Limb (tissue), 2 donors: ENCODE results near the gene OARD1.
A peak's percentile ranks its signal among the peaks of the same experiment; 100 is the strongest.

Experiments
- DNase-seq, 2 donors: peaks; one replicate each; pipeline ENCODE4 v3.0.0-alpha.2; 2016; ENCODE audit errors: extremely low spot score in 2 of 2

OARD1 gene

DNA sequence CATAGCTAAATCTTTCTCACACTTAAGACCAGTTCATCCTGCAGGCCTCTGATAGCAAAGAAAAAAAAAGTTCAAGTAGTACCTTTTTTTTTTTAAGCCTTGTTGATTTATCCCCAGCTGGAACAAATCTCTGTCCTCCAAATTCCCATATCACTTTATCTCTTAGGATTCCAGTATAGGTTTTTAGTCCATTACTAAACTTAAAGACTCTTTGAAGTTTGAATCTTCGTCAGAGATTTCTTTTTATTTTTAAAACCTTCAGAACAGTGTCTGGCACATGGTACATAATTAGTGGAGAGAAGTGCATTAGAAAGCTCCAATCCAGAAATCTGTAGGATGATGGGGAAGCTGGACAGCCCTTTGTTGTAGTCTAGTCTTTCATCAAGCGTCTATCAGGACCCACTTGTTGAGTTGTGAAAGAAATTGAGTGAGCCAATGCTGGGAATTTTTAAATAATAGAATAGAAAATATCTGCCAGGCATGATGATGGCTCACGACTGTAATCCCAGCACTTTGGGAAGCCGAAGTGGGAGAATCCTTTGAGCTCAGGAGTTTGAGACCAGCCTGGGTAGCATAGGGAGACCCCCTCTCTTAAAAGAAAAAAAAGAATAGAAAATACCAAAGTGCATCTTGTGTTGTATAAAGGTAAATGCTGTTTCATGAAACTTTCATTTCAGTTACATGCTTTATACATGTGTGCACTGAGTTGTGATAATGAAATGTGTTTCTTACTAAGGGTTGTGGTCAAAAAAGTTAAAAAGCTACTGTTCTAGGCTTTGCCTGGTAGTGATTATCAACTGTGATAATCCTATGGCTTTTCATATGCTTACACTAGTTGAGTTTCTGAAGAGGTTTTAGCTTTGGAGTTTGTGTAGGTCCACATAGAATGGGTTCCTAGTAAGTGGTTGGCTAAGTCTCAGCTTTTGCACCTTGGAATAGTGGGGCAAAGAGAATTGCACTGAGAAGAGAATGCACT lies 3.8 kb upstream of the OARD1 start:
- DNase-seq, result no peak

DNA sequence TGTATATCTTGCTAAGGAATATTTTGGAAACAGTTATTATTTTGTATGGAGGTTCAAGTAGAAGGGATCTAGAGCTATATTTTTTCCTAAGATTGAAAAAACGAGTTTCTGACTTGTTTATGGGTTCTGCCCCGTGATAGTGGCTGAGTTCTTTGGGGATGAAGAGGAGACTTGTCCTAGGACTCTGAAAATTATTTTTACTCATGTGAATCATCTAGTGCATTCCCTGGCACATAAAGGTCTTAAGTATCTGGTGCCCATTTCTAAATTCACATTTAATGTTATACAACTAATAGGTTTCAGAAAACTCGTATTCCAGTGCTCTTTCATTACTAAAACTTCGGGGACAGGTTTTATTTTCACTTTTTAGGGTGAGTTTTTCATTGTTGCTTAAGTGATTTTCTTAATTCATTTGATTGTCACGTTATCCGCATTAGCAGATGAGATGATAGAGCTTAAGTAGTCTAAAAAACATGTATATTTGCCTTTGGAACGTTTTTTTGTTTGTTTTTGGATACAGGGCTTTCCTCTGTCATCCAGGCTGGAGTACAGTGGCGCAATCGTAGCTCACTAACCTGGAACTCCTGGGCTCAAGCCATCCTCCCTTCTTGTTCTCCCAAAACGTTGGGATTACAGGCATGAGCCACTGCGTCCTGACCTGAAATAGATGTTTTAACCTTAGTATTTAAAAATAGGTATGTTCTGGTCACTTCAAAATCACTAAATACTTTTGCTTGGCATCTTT lies 2.7 kb upstream of the OARD1 start:
- no peak for DNase-seq

DNA sequence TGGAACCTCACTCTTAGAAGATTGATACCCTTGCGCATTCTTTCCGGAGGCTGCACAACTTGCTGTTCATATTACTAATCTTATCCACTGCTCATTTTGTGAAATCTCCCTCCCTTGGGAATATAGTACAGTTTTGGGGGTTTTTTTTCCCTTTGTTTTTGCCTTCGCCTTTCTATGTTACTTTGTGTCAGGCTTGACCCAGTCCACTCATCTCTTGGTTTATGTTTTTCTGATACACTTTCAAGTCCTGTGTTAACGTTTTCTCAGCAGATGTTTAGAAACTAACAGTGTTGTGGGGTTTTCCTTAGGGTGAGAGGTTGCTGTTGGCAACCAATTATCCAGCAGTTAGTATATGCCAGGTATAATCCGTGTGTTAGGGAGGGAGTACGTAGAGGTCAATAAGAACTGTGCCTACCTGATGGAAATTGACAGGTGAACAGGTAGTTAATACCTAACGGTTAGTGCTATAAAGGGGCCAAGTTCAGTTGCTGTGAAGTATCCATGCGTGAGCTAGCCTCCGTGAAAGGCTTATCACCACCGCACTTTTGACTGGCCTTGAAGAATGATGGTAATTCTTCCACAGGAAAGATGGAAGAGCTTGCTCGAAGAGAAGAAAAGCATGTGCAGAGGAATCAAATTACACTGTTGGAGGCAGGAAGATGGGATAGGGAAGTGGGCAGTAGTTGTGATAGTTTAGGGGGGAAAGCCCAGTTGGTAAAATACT lies 2.0 kb upstream of the OARD1 start:
- peak in 1 of 2 donors; percentile 13 for DNase-seq

DNA sequence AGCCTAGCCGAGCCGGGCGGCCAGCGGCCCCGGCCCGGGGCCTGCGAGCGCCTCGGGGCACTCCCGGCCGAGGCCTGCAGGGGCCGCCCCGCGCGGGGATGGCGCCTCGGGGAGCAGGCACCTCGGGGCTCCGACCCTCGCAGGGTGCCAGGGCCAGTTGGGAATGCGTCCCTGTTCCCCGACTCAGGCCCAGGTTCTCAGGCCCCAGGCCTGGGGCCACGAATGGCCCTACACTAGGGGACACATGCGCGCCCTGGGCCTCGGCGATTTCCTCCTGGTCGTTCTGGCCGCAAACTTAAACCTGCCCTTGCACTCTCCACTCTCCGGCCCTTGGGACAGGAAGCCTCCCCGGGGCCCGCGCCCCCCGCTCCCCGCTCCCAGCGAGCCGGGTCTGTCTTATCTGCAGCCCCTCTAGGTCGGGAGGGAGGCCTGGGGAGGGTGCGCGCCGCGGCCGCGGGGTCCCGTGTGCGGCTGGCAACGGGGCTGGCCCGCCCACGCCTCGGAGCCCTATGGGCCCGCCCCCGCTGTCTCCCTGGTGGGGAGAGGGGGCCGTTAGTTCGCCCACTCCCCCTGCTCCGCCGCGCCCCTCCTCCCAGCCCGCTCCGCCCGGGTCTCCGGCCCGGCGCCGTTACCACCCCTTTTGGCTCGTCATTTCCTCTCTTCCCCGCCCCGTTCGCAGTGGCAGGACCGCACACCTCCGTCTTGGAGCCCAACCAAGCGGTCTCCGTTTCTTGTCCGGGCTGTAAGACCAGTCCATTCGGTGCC lies 1.2 kb upstream of the OARD1 start:
- DNase-seq, result peak; percentile 78 to 93

DNA sequence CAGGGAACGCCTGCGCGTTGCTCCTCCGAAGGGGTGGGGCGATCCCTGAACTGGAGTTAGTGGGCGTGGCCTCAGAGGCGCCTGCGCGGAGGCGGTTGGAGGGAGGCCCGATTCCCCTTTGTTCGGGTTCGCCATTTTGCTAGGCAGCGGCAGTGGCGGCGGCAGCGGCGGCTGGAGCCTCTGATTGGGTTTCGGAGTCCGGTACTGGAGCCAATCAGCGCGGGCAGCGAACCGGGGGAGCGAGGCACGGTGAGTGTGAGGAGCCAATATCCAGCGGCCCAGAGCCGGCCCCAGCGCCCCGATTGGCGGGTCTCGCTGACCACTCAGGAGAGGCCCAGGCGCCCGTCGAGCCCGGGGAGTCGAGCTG lies 663 bp upstream of the OARD1 start, which contains the start of gene NFYA:
Gene NFYA (plus strand): TSS at position 139 of the 367 bp plus-strand sequence. CDS start 6,116 bp downstream, outside the sequence.
- no peak for DNase-seq

DNA sequence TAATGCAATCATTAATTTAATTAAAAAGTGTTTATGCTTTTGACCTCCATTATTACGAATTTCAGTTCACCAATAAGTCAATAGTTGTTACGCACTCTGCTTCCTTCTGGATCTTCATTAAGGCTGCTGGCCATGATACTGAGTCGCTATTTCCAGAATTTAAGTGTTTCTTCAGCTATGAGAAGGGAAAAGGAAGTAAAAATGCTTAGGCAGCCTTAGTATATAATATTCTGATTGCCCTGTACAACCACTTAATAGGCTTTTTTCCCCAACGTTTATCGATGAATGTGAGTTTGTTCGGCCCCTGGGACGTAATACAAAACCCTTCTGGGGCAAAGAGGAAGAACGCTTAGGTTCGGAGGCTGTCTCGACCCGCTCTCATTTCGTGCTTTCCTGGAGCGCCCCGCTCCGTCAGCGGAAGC lies 644 bp downstream of the OARD1 start:
- DNase-seq, result peak in 1 of 2 donors; percentile 86

DNA sequence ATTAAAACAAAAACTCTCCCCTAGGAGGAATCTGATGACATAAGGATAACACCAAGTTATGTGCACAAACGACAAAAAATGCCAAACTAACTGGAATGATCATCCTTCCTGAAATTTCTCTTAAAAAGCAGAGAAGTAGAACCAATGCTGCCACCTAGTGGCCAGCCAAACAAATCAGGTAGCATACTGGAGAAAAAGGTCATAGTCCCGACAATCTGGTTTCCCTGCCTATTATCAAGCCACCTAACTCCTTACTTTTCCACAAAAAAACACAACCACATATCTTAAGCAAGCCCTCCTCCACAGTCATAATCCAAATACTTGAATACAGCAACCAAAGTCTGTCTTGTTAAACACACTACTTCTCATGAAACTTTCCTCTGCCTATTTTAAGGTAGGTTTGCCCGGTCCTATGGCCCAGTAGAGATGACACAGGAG lies 5.3 kb downstream of the OARD1 start:
- DNase-seq, result peak; percentile 78

DNA sequence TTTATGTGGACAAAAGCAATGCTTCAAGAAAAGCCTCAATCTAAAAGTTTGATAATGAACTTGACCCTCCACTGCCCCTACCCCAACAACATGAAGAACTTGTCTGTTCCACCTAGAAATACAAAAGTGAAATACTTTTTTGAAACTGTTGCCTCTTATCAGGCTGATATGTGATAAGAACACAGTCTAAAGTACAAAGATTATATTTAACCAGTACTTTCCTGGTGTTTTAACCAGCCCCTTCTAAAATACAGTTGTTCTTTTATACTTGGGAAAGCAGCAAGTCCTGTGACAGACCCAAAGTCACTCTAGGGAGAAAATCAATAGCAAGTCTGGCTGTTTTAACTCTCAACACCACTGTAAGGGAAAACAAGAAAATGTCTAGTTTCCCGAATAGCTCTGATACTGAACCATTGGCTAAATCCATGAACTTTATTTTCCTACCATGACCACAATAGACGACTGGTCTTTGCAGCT lies 6.6 kb downstream of the OARD1 start:
- no peak for DNase-seq

DNA sequence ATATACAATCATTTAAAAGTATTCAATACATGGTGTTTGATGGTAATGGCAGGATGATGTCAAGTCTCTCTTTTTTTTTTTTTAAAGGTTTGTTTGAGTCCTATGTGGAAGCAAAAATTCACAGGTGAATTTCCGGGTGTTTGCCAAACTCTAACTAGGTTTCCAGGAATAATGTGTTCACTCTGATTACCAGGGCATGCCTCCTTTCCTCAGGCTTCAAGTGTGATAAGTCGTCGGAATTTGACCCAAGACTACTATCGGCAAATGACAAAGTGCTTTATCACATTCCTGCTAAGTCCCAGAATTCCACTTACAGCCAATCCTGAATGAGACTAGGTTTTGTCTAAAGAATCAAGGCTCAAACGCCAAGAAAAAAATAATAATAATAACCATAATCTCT lies 7.3 kb downstream of the OARD1 start:
- no peak for DNase-seq

DNA sequence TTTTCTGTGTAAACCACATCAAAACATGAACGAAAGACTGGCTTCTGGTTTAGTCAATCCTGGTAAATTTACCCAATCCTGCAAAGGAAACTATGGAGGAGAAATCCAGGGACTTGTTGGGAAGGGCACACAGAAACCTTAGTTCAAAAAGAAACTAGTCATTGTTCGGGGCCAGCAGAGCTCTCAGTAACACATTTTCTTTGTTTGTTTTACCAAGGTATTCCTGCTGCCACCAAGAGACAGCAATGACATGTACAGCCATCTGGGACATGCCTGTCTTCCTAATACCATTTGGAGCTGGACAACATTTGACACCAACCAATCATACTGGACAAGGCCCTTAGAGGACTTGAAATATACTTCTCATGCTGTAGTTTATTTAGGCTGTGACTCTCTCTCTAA lies 8.3 kb downstream of the OARD1 start:
- no peak for DNase-seq

DNA sequence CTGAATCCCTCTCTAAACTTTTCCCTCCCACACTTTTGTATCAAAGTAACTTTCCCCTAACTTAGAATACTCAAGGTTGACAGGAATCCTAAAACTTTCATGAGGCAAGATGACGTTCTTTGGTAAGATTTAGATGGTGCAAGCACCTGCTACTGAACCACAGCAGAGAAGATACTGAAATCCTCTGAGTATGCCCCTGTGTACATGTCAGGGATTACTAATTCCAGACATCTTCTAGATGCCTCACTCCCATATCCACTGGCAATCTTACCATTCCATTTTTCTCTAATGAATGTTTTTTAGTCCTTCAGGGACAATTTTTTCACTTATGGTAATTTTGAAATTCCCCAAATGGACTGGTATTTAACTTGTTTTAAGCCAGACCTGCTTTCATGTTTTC lies 10.1 kb downstream of the OARD1 start:
- no peak for DNase-seq

DNA sequence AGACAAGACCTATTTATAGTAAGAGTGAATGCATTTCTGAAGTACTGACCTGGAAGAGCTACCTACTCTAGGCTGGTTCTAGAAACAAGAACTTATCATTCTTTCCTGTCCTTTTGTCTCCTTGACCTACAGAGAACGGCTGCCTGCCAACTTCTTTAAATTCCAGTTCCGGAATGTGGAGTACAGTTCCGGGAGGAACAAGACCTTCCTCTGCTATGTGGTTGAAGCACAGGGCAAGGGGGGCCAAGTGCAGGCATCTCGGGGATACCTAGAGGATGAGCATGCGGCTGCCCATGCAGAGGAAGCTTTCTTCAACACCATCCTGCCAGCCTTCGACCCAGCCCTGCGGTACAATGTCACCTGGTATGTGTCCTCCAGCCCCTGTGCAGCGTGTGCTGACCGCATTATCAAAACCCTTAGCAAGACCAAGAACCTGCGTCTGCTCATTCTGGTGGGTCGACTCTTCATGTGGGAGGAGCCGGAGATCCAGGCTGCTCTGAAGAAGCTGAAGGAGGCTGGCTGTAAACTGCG lies 10.9 kb downstream of the OARD1 start:
- no peak for DNase-seq

DNA sequence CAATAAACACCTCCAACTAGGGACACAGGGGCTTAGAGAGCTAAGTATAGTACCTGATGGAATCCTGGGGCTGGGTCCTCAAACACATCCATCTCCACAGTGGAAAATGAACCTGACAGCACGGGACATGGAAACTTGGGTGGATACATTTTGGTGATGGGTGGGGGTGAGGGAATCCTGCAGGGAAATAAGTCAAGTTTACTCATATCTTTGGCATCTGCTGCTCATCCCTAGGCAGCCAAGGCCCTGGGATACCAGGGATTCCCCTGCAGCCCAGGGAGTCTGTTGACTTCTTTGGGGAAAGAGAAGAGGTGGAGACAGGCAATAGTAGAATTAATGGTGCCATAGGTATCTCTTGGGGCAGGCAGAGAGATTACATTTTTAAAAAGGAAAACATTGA lies 12.6 kb downstream of the OARD1 start:
- DNase-seq, result no peak

DNA sequence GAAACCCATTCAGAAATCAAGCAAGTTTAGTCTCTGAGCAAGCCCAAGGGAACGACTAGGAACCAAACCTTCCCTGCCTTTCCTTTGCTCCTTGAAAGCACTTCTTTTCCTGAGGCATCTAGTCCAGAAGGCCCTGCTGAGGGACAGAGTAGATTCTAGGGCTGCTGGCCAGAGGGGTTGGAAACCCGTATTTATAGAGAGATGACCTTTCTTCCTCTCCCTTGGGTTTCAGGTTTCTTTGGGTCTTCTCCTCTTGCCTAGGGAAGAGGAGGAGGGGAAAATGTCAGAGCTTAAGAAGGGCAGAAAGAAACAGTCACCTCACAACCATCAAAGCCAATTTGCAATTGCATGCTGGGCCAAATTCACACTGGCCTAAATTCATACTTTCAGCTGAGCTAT lies 13.4 kb downstream of the OARD1 start:
- no peak for DNase-seq

DNA sequence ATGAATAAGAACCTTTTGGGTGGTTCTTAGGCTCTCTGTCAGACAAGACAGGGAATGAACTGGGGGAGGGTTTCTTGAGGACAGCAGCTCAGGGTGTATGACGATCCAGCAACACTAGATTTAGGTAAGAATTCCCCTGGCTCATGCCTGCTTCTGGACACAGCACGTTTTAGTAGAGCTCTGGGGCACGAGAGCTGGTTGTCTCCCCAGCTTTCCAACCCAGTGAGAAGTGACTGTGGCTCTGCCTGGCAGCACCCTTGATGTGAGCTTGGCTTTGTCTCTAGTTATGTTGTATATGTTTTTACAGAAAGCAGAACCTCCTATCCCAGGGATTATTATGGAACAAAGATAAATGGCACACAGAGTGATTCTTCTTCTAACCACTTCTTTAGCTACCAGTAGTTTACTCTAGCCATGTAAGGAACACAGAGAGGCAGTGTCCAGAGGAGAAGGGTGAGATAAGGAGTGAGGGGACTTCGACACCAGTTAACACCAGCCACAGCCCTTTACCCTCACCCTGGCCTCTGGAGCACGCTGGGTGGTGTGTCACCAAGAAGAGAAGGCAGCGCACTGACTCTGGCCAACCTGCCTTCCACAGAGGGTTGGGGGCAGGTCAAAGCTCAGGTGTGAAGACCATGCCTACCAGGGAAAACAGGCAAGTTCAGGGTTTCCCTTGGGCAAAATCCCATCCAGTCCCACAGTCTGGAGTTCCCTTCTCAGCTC lies 15.2 kb downstream of the OARD1 start:
- no peak for DNase-seq

DNA sequence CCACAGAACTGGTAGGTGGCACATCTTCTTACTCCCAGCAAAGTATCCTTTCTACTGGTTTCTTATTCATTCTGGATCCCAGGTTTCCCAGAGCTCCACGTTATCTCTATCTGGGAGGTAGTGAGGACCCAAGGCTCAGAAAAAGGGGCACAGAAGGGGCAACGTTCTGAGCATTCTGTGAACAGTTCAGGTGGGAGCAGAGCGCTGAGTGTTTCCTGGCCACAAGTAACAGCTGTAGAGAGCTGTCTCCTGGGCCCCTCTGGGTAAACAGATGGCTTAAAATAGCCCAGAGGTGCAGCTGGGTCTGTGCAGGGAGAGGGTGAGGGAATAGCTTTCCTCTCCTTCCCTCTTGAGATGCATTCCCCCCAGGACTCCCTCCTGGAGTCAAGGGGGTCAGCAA lies 17.0 kb downstream of the OARD1 start:
- DNase-seq, result no peak

DNA sequence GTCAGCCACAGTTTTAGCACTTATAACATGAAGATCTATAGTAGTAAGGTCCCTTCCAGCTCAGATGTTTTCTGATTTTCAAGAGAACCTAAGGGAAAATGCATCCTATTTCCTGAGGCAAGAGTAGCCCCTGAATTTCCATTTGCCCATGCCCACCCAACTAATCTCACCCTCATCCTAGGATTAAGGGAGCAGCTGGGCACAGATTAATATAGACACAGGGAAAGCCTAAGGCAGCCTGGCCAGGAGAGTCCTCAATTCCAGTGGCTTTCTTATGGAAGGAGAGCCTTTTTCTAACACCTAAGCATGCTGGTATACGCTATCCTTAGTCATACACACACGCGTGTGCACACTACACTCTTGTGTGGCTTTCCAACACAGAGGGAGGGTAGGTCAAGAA lies 17.6 kb downstream of the OARD1 start:
- DNase-seq, result no peak

DNA sequence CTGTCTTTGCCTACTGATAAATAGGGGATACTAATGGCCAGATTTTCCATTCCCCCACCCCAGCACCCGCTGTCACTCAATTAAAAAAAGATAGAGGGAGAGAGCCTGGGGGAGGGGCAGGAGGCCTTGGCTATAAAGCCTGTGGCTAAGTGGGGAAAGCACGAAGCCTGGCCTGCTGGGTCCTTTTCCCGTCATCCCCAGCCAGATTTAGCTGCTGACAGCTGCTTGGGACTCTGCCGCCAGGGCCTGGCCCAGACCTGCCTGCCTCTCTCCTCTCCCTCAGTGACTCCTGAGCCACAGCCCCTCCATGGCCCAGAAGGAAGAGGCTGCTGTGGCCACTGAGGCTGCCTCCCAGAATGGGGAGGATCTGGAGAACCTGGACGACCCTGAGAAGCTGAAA lies 19.1 kb downstream of the OARD1 start, which contains the start of gene APOBEC2:
Gene APOBEC2 (plus strand): TSS at position 162 of the 400 bp plus-strand sequence. CDS start 146 bp downstream, at position 308.
- DNase-seq, result peak in 1 of 2 donors; percentile 58

DNA sequence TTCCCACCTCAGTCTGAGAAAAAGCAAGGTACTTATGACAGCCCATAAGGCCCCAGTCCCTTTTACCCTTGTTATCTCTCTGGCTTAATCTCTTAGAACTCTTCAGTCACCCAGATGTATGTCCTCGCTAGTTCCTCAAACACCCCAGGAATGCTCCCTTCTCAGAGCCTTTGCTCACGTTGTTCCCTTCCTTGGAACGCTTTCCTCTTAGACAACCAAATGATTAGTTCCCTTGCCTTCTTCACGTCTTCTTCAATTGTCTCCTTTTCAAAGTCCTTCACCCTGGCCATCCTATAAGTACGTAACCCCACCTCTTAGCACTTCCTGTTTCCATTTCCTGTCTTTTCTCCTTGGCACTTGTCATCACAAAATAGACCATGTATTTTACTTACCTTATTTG lies 20.3 kb downstream of the OARD1 start:
- DNase-seq, result no peak

DNA sequence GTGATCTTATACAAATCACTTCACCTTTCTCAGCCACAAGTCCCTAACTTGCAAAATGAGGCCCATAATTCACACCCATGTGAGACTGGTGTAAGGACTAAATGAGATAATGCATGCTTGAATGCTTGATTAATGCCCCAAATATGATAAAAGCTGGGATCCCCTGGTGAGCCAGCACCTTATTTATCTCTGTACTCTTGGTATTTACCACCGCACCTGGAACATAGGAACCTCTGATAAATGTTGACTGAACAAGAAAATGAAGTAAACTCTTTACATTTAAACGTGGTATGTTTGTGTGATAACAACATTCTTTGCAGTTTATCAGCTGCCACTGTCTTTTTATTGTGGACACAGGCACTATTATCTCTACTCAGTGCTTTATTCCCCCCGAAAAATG lies 21.6 kb downstream of the OARD1 start:
- no peak for DNase-seq
